OCI-LY3 (cell line): ENCODE data around the gene RBBP8NL.

Experiments
- CTCF ChIP-seq: fragments of 200-600, 300-600 bp; sonication (generic); IDR thresholded peaks from 2 replicates; pipeline ENCODE4 v1.5.1; 2014; ENCODE audit warnings: antibody characterized with exemption, low read length, low read depth
- EZH2phosphoT487 ChIP-seq: fragments of 200-600 bp; shearing (Covaris generic); IDR thresholded peaks from 2 replicates; pipeline ENCODE4 v1.6.1; 2018; ENCODE audit warnings: antibody characterized with exemption, mixed run types, low read depth

GRCh38 chr20:62401331-62401779 lies 26.0 kb downstream of the RBBP8NL start:
- TF ChIP-seq CTCF (no peak), EZH2phosphoT487 (no peak)
